Right ventricle myocardium superior (tissue), 1 donor: ENCODE results near the gene FTH1. TPM values are rescaled to one million over a fixed set of nuclear protein-coding genes. Genes with fewer than 3 reads are reported as not detected.
"Not testable (repeated sequence)": the region's sequence is repeated elsewhere in the genome, so short reads cannot be mapped to it uniquely, and the experiment has no call there.

Experiments used
- ATAC-seq: fragments of 200-7000 bp; cut with Tn5 transposase; one replicate; pipeline ENCODE4 v1.9.1; 2020; ENCODE audit warnings: mild to moderate bottlenecking; ENCODE audit not compliant: poor library complexity
- DNase-seq: peaks from one replicate; pipeline ENCODE4 v3.0.0-alpha.2; 2020
- intact Hi-C: fragments of 100-400 bp; cut with DNase I; formaldehyde crosslinking; loops from one replicate; pipeline ENCODE4 v1.11.2; 2022
- total RNA-seq: library from RNA; stranded (reverse); fragmentation: NEBNext Ultra II Directional; extraction: Animal tissue kit (Norgen Biotek cat#: 25700); gene quantifications from one replicate; pipeline ENCODE4 v1.2.1, GENCODE V29; 2021
- donor health status: DM: no; HTN: yes; CAD: no; lungs with severe emphysema.

Gene FTH1
- total RNA-seq, 1 donor from 2014 or later = 2,228 TPM

GRCh38 chr11:61967924-61968757 is 707 bp upstream of the FTH1 start:
- peak; percentile 70 for DNase-seq
- intact Hi-C loops = no loop called here
- peak; percentile 0 for ATAC-seq

GRCh38 chr11:61966734-61967115 is 709 bp downstream of the FTH1 start:
- DNase-seq = no peak
- no peak for ATAC-seq
- intact Hi-C loops = no loop called here

GRCh38 chr11:61964666-61965271 is 2.7 kb downstream of the FTH1 start:
- ATAC-seq, DNase-seq, intact Hi-C loops: not testable (repeated sequence)

- intact Hi-C loops = no loop called here
Measured at GRCh38 chr11:61964058-61964665, 3.3 kb downstream of the FTH1 start.

GRCh38 chr11:61963282-61964057 is 4.0 kb downstream of the FTH1 start:
- DNase-seq = peak; percentile 33
- no peak for ATAC-seq
- intact Hi-C loops = no loop called here

More at GRCh38 chr11:61964058-61964665, 3.3 kb downstream of the FTH1 start:
- DNase-seq (no peak), ATAC-seq (no peak)

GRCh38 chr11:61963016-61963281 is 4.5 kb downstream of the FTH1 start:
- DNase-seq = no peak
- no peak for ATAC-seq
- intact Hi-C loops = no loop called here

GRCh38 chr11:61962213-61963015 is 5.0 kb downstream of the FTH1 start:
- no peak for ATAC-seq
- no peak for DNase-seq
- intact Hi-C loops = no loop called here

GRCh38 chr11:61961570-61962212 is 5.7 kb downstream of the FTH1 start:
- intact Hi-C loops = no loop called here
- ATAC-seq = peak; percentile 73
- peak; percentile 87 for DNase-seq

- intact Hi-C loops = no loop called here
- no peak for ATAC-seq
- peak; percentile 26 for DNase-seq
Measured at GRCh38 chr11:61960532-61960931, 6.9 kb downstream of the FTH1 start.

GRCh38 chr11:61959678-61960077 is 7.8 kb downstream of the FTH1 start:
- no peak for ATAC-seq
- no peak for DNase-seq
- intact Hi-C loops = loop anchor here (5.0 kb wide), 1 partner anchor 147 kb away; no protein-coding TSS in a partner anchor

- ATAC-seq (no peak), DNase-seq (no peak)
- intact Hi-C loops = loop anchor here (5.0 kb wide), 1 partner anchor 147 kb away; no protein-coding TSS in a partner anchor
Measured at GRCh38 chr11:61959114-61959513, 8.3 kb downstream of the FTH1 start.

GRCh38 chr11:61958590-61958989 is 8.8 kb downstream of the FTH1 start:
- DNase-seq (no peak), ATAC-seq (no peak)
- intact Hi-C loops = loop anchor here (5.0 kb wide), 1 partner anchor 146 kb away; no protein-coding TSS in a partner anchor

- intact Hi-C loops = loop anchor here (5.0 kb wide), 1 partner anchor 145 kb away; no protein-coding TSS in a partner anchor
- no peak for ATAC-seq
- no peak for DNase-seq
Measured at GRCh38 chr11:61957021-61957770, 10.2 kb downstream of the FTH1 start.

GRCh38 chr11:61956191-61957020 is 11.0 kb downstream of the FTH1 start:
- no peak for ATAC-seq
- intact Hi-C loops = loop anchor here (5.0 kb wide), 1 partner anchor 144 kb away; no protein-coding TSS in a partner anchor
- DNase-seq = no peak

- ATAC-seq = peak; percentile 50
- intact Hi-C loops = loop anchor here (5.0 kb wide), 1 partner anchor 143 kb away; no protein-coding TSS in a partner anchor
- DNase-seq = peak; percentile 59
Measured at GRCh38 chr11:61955422-61956135, 11.9 kb downstream of the FTH1 start.
